Mesothelial cell of epicardium (in vitro differentiated cells): Measurements from ENCODE around the gene METTL1. TPM values are rescaled to one million over a fixed set of nuclear protein-coding genes. Genes with fewer than 3 reads are reported as not detected.

Source experiments
- DNase-seq, 2 experiments: peaks; one replicate each; pipeline ENCODE4 v3.0.0; 2021; ENCODE audit warnings: low spot score in 2 of 2; ENCODE audit not compliant: unreplicated experiment in 2 of 2
- H3K27ac Mint-ChIP-seq: 2 replicates; pipeline ENCODE4 v1.8.0; 2021; ENCODE audit warnings: mixed read lengths
- H3K27me3 Mint-ChIP-seq: 2 replicates; pipeline ENCODE4 v1.8.0; 2021; ENCODE audit warnings: low read depth, mixed read lengths
- H3K36me3 Mint-ChIP-seq: 2 replicates; pipeline ENCODE4 v1.8.0; 2021; ENCODE audit warnings: mixed read lengths
- H3K4me1 Mint-ChIP-seq: 2 replicates; pipeline ENCODE4 v1.8.0; 2021; ENCODE audit warnings: mixed read lengths
- H3K4me3 Mint-ChIP-seq: 2 replicates; pipeline ENCODE4 v1.8.0; 2021; ENCODE audit warnings: mild to moderate bottlenecking, moderate library complexity, mixed read lengths
- H3K9me3 Mint-ChIP-seq: 2 replicates; pipeline ENCODE4 v1.8.0; 2021; ENCODE audit warnings: mixed read lengths
- CTCF ChIP-seq: fragments of 200-600 bp; sonication (generic); IDR thresholded peaks from one replicate; pipeline ENCODE4 v1.5.0; 2021; ENCODE audit warnings: antibody characterized with exemption; ENCODE audit not compliant: unreplicated experiment
- total RNA-seq: library from RNA; stranded (reverse); gene quantifications from 3 replicates; pipeline ENCODE4 v1.2.1, GENCODE V29; 2021

METTL1 gene
- total RNA-seq, 1 donor from 2014 or later, result 32.3 TPM

- Mint-ChIP-seq H3K36me3 (peaks cover 34% of the 10 kb centered on the region), H3K27me3 (peaks cover 26% of the 10 kb centered on the region), H3K27ac (peak overlapping the region; percentile 99), H3K9me3 (no peaks in the 10 kb centered on the region), H3K4me3 (peak overlapping the region; percentile 94), H3K4me1 (peaks cover 22% of the 10 kb centered on the region)
- DNase-seq, result no peak
- TF ChIP-seq CTCF, result no peak
Measured at GRCh38 chr12:57746025-57746424, 25.9 kb downstream of the METTL1 start.

- Mint-ChIP-seq H3K27ac (peak overlapping the region; percentile 99), H3K4me1 (peaks cover 16% of the 10 kb centered on the region), H3K36me3 (peaks cover 29% of the 10 kb centered on the region), H3K9me3 (no peaks in the 10 kb centered on the region), H3K4me3 (peak overlapping the region; percentile 94), H3K27me3 (peaks cover 31% of the 10 kb centered on the region)
- TF ChIP-seq CTCF, result no peak
- DNase-seq, result no peak
Measured at GRCh38 chr12:57745485-57745881, 26.4 kb downstream of the METTL1 start.

- peak within 1 kb of the TSS; percentile 94 for H3K4me3 Mint-ChIP-seq
- peaks cover 36% of the 10 kb centered on the region for H3K27me3 Mint-ChIP-seq
- H3K36me3 Mint-ChIP-seq, result peaks cover 24% of the 10 kb centered on the region
- peaks cover 16% of the 10 kb centered on the region for H3K4me1 Mint-ChIP-seq
- peak; percentile 91 for DNase-seq
- H3K9me3 Mint-ChIP-seq, result no peaks in the 10 kb centered on the region
- peak within 1 kb of the TSS; percentile 99 for H3K27ac Mint-ChIP-seq
- no peak for TF ChIP-seq CTCF
Measured at GRCh38 chr12:57744777-57745484, 27.0 kb downstream of the METTL1 start, which contains the start of gene TSPAN31. TSS of gene TSPAN31 (plus strand) at chr12:57745039. CDS start at chr12:57745155, 116 bp downstream.

- Mint-ChIP-seq H3K4me3 (peak overlapping the region; percentile 94), H3K27me3 (peaks cover 42% of the 10 kb centered on the region), H3K9me3 (no peaks in the 10 kb centered on the region), H3K4me1 (peaks cover 17% of the 10 kb centered on the region), H3K36me3 (peaks cover 23% of the 10 kb centered on the region), H3K27ac (peak overlapping the region; percentile 99)
- TF ChIP-seq CTCF, result no peak
- no peak for DNase-seq
Measured at GRCh38 chr12:57744194-57744776, 27.6 kb downstream of the METTL1 start.

GRCh38 chr12:57743769-57744168 lies 28.1 kb downstream of the METTL1 start:
- H3K4me1 Mint-ChIP-seq, result peaks cover 21% of the 10 kb centered on the region
- no peak for DNase-seq
- H3K9me3 Mint-ChIP-seq, result no peaks in the 10 kb centered on the region
- TF ChIP-seq CTCF, result no peak
- peak overlapping the region; percentile 94 for H3K4me3 Mint-ChIP-seq
- peaks cover 19% of the 10 kb centered on the region for H3K36me3 Mint-ChIP-seq
- H3K27me3 Mint-ChIP-seq, result peaks cover 48% of the 10 kb centered on the region
- peak overlapping the region; percentile 93 for H3K27ac Mint-ChIP-seq
